Measurements from ENCODE around the gene TIMM13.

- TF ChIP-seq CTCF (conservative IDR thresholded peaks at IDR 0.05; ENCODE audit: low read depth, low read length): no peak
- TF ChIP-seq EZH2phosphoT487 (IDR thresholded peaks at IDR 0.05; ENCODE audit: borderline replicate concordance, low read length): no peak
Measured at GRCh38 chr19:2451741-2452140, 24.4 kb upstream of the TIMM13 start.

All from PC-3 (cell line).